Body of pancreas (tissue), 4 donors: ENCODE data around the gene A2M. TPM values are rescaled to one million over a fixed set of nuclear protein-coding genes. Genes with fewer than 3 reads are reported as not detected.
A peak's percentile ranks its signal among the peaks of the same experiment; 100 is the strongest.

Experiments
- ATAC-seq: fragments of 150-250 bp; one replicate; pipeline ENCODE4 v1.9.1; 2016
- DNase-seq, 4 donors: peaks; one replicate each; pipeline ENCODE4 v3.0.0-alpha.2; 2019
- H3K27ac ChIP-seq, 4 donors: fragments of 200-600 bp; sonication (generic); 1 replicate in 3 of 4; 2 replicates in 1 of 4; pipeline versions ENCODE4 v1.5.1 to v1.6.1; 2016 to 2019; ENCODE audit warnings: mild to moderate bottlenecking in 1 of 4, mixed read lengths in 1 of 4, moderate library complexity in 1 of 4
- H3K27me3 ChIP-seq, 2 donors: fragments of 200-600 bp; sonication (generic); one replicate each; pipeline ENCODE4 v1.6.0; 2016; ENCODE audit warnings: mild to moderate bottlenecking in 1 of 2
- H3K36me3 ChIP-seq, 2 donors: fragments of 200-600 bp; sonication (generic); replicated peaks in 1 of 2; 2 replicates each; pipeline ENCODE4 v1.5.1; 2016; ENCODE audit warnings: low read depth in 2 of 2; ENCODE audit not compliant: insufficient read depth in 1 of 2
- H3K4me1 ChIP-seq: fragments of 200-600 bp; sonication (generic); one replicate; pipeline ENCODE4 v1.6.0; 2016
- H3K4me3 ChIP-seq, 2 donors: fragments of 200-600 bp; sonication (generic); 1 replicate in 1 of 2; 2 replicates in 1 of 2; pipeline ENCODE4 v1.5.1; 2016 to 2019
- H3K9me3 ChIP-seq, 3 donors: fragments of 200-600 bp; sonication (generic); 1 replicate in 2 of 3; 2 replicates in 1 of 3; pipeline ENCODE4 v1.5.1; 2016
- POLR2A ChIP-seq, 3 donors: fragments of 450-650 bp; IDR thresholded peaks; one replicate each; pipeline ENCODE4 v1.6.1; 2016; ENCODE audit warnings: antibody characterized with exemption in 3 of 3, mild to moderate bottlenecking in 2 of 3
- WGBS, 2 donors: methylation state at CpG; one replicate each; pipeline ENCODE4 v1.1.5; 2017; 5-methylcytosine and 5-hydroxymethylcytosine counted together
- intact Hi-C: fragments of 100-400 bp; cut with DNase I; formaldehyde crosslinking; loops from one replicate; pipeline ENCODE4 v1.15.1; 2023
- total RNA-seq, 2 donors: library from RNA; depleted of rRNA; stranded (reverse); fragments of >200 nt; gene quantifications; one replicate each; pipeline ENCODE4 v1.1.0, GENCODE V29; 2016
- TF ChIP-seq, protein P1 (sequence below), 7 experiments: fragments of 450-650 bp in 4 of 7; fragments of 200-600 bp in 3 of 7; sonication (generic) in 3 of 7; IDR thresholded peaks; one replicate each; pipeline ENCODE4 v1.5.1; 2016 to 2019; ENCODE audit warnings: antibody characterized with exemption in 7 of 7

Gene A2M
- total RNA-seq = 100 to 1,000 TPM in 1 of 2 donors, 10 to 100 TPM in 1; 97.3 to 102 TPM

DNA sequence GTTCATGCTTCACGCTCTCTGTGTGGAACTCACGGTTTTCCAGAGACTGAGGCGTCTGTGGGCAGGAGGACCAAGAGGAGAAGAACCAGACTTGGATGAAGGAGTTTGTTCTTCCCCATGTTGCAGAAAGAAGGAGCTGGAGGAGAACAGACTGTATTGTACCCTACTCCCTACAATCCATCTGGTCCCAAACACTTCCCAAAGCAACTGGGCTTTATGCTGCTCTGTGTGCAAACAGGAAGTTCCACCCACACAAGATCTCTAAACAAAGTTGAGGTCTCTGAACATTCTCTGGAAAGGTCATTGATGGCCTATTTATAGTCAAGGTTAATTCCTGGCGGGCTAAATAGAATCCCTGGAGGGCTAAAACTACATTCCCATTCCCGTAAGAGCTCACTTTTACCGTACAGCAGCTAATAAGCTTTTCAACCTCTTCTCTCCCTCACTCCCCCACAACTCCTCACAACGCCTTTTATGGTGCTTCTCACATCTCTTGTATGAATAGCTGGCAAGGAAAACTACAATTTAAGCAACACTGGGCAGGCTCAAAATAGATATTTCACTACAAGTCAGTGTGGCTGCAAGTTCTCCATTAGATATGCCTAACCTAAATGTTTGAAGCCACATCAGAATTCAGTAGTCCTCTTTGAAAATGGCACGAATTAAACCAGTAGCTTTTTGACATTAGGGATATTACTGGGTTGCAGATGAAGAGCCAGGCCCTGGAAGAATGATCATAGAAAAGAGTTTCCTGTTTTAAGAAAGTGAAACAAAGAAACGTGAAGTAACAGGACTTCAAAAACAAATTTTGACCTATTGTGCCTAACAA is at the start of gene A2M:
Gene A2M (minus strand): TSS at position 189 of the 829 bp plus-strand sequence. CDS start 70 bp downstream, at position 119.
- H3K4me1 ChIP-seq = no peaks in the 10 kb centered on the region
- H3K36me3 ChIP-seq = no peaks in the 10 kb centered on the region
- TF ChIP-seq, protein P1, sequence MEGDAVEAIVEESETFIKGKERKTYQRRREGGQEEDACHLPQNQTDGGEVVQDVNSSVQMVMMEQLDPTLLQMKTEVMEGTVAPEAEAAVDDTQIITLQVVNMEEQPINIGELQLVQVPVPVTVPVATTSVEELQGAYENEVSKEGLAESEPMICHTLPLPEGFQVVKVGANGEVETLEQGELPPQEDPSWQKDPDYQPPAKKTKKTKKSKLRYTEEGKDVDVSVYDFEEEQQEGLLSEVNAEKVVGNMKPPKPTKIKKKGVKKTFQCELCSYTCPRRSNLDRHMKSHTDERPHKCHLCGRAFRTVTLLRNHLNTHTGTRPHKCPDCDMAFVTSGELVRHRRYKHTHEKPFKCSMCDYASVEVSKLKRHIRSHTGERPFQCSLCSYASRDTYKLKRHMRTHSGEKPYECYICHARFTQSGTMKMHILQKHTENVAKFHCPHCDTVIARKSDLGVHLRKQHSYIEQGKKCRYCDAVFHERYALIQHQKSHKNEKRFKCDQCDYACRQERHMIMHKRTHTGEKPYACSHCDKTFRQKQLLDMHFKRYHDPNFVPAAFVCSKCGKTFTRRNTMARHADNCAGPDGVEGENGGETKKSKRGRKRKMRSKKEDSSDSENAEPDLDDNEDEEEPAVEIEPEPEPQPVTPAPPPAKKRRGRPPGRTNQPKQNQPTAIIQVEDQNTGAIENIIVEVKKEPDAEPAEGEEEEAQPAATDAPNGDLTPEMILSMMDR (IDR thresholded peaks at IDR 0.05) = no peak
- TF ChIP-seq POLR2A (IDR thresholded peaks at IDR 0.05) = peak in 2 of 3 donors; percentile 45 to 55
- WGBS, 2 donors = 63 to 79% methylated on average over 9 of the region's 9 CpGs
- H3K27ac ChIP-seq = peak within 1 kb of the TSS in 3 of 4 donors; percentile 1 to 53 (median 29)
- no peak within 1 kb of the TSS for H3K4me3 ChIP-seq
- peak in 1 of 4 donors; percentile 30 for DNase-seq
- no peaks in the 10 kb centered on the region for H3K27me3 ChIP-seq
- ATAC-seq = peak; percentile 69
- H3K9me3 ChIP-seq = no peaks in the 10 kb centered on the region
- intact Hi-C loops = no loop called here

DNA sequence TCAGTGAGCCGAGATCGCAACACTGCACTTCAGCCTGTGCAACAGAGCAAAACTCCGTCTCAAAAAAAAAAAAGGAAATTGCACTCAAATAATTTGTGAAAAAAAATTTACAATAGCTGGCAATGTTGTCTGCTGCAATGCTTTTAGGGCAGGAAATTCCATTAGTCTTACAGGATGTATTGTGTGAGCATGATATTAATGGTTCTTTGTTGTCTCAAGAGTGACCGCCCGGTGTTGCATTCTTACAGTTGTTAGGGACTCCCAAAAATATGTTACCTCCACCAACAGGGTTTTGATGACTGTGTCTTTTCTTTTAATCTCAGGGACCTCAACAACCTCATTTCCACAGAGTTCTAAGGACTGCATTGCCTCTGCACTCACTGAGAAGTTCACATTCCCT is 47.7 kb upstream of the A2M start:
- WGBS, 2 donors = 81% methylated on average over 5 of the region's 5 CpGs
- Histone ChIP-seq H3K27ac (no peak overlapping the region), H3K9me3 (no peaks in the 10 kb centered on the region), H3K4me3 (no peak overlapping the region), H3K4me1 (no peaks in the 10 kb centered on the region), H3K36me3 (no peaks in the 10 kb centered on the region), H3K27me3 (no peaks in the 10 kb centered on the region)
- TF ChIP-seq POLR2A (IDR thresholded peaks at IDR 0.05) = no peak
- TF ChIP-seq, protein P1 (IDR thresholded peaks at IDR 0.05) = no peak
- DNase-seq = no peak
- intact Hi-C loops = no loop called here
- ATAC-seq = peak; percentile 47

DNA sequence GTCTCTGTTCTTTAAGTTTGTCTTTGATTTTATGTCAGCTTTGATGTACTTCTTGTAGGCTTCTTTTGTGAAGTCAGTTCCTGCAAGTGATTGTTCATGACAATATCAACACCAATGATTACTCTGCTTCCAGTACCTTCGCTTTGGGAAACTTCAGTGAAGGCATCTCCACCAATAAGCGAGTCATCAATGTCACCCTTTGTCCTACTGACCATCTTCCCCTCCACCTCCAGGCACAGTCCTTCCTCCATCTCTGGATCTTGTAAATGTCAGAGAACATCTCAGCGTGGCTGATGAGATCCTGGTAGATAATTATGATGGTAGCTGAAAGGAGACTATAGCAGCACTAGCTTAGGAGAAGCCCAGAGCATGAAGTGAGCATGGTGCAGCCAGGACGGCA is 40.4 kb upstream of the A2M start:
- no peak overlapping the region for H3K4me3 ChIP-seq
- WGBS, 2 donors = 82 to 85% methylated on average over 4 of the region's 4 CpGs
- intact Hi-C loops = no loop called here
- H3K4me1 ChIP-seq = no peaks in the 10 kb centered on the region
- no peak overlapping the region for H3K27ac ChIP-seq
- TF ChIP-seq, protein P1 (IDR thresholded peaks at IDR 0.05) = no peak
- TF ChIP-seq POLR2A (IDR thresholded peaks at IDR 0.05) = no peak
- DNase-seq (no peak), ATAC-seq (no peak)
- no peaks in the 10 kb centered on the region for H3K9me3 ChIP-seq
- no peaks in the 10 kb centered on the region for H3K27me3 ChIP-seq
- H3K36me3 ChIP-seq = no peaks in the 10 kb centered on the region

DNA sequence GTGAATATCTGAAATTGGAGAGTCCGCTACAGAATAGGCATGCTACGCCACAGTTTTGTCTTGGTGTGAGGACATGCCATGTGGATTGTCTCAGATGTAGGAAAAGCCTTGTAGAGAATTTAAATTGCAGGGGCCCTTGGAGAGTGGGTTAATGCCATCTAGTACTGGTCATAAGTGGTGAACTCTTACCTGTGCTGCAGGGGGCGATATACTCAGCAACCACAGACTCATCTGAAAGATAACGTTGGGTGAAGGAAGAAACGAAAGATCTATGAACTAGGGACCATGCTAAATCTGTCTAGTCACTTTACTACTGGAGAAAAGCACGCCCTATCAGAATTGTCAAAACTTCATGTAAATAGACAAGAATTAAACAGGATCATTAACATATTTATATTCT is 33.7 kb upstream of the A2M start:
- intact Hi-C loops = no loop called here
- TF ChIP-seq POLR2A (IDR thresholded peaks at IDR 0.05) = no peak
- TF ChIP-seq, protein P1 (IDR thresholded peaks at IDR 0.05) = no peak

More for the DNA sequence above, 33.7 kb upstream of the A2M start:
- H3K36me3 ChIP-seq = no peaks in the 10 kb centered on the region
- DNase-seq (no peak), ATAC-seq (no peak)
- 63 to 67% methylated on average over 6 of the region's 6 CpGs for WGBS, 2 donors
- H3K27ac ChIP-seq = no peak overlapping the region
- no peaks in the 10 kb centered on the region for H3K4me1 ChIP-seq
- H3K9me3 ChIP-seq = peaks cover 0 to 8% (median 0%) of the 10 kb centered on the region in 3 donors
- no peaks in the 10 kb centered on the region for H3K27me3 ChIP-seq
- H3K4me3 ChIP-seq = no peak overlapping the region
